ENCODE measurements around the gene FLOT2.
"Not testable (repeated sequence)": the region's sequence is repeated elsewhere in the genome, so short reads cannot be mapped to it uniquely, and the experiment has no call there.

The FLOT2 gene

GRCh38 chr17:28841901-28842281, 55.6 kb downstream of the FLOT2 start:
- DNase-seq: peak; percentile 38

- no peak for DNase-seq
These were observed 58.3 kb downstream of the FLOT2 start for GRCh38 chr17:28839221-28839620.

GRCh38 chr17:28836541-28836940, 61.0 kb downstream of the FLOT2 start:
- DNase-seq: not testable (repeated sequence)

GRCh38 chr17:28834420-28834819, 63.1 kb downstream of the FLOT2 start:
- no peak for DNase-seq

Data from NCI-H748 treated with DMSO at 0.1 percent for 48 hours (cell line).